ENCODE results near the gene CECR2.

DNA sequence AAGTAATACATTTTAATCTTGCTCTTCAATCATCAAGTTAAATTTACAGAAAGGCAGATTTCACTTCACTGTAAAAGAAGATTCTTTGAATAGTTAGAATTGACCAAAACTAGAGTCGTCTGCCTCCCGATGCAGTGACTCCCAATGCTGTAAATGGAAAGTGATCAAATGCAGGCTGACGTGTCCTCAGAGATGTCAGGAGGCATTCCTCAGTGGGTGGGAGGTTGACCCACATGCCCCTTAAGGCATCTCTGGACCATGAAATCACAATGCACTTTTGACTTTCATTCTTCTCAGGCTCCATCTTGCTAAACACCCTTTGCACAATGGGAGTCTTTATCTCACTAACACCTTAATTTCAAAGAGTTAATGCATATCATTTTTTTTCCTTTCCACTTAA is 19.0 kb upstream of the CECR2 start:
- TF ChIP-seq, protein P1, sequence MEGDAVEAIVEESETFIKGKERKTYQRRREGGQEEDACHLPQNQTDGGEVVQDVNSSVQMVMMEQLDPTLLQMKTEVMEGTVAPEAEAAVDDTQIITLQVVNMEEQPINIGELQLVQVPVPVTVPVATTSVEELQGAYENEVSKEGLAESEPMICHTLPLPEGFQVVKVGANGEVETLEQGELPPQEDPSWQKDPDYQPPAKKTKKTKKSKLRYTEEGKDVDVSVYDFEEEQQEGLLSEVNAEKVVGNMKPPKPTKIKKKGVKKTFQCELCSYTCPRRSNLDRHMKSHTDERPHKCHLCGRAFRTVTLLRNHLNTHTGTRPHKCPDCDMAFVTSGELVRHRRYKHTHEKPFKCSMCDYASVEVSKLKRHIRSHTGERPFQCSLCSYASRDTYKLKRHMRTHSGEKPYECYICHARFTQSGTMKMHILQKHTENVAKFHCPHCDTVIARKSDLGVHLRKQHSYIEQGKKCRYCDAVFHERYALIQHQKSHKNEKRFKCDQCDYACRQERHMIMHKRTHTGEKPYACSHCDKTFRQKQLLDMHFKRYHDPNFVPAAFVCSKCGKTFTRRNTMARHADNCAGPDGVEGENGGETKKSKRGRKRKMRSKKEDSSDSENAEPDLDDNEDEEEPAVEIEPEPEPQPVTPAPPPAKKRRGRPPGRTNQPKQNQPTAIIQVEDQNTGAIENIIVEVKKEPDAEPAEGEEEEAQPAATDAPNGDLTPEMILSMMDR (IDR thresholded peaks at IDR 0.05; ENCODE audit: low read depth, low read length, poor library complexity, severe bottlenecking): no peak
- TF ChIP-seq EZH2phosphoT487 (IDR thresholded peaks at IDR 0.05; ENCODE audit: borderline replicate concordance, low read length): no peak

All from DOHH2 (cell line).